H9 (cell line): ENCODE measurements around the gene CEP128. TPM values are rescaled to one million over a fixed set of nuclear protein-coding genes. Genes with fewer than 3 reads are reported as not detected.

Experiments used
- DNase-seq: peaks from one replicate; pipeline ENCODE4 v3.0.0-alpha.2; 2017
- H2AFZ ChIP-seq: one replicate; pipeline ENCODE4 v1.6.1; 2013; ENCODE audit warnings: mild to moderate bottlenecking, low read length, control low read depth, moderate library complexity
- H2AK5ac ChIP-seq: 2 replicates; pipeline ENCODE4 v1.6.1; 2013; ENCODE audit warnings: low read length, control low read depth, mixed read lengths; ENCODE audit not compliant: insufficient read length
- H2BK120ac ChIP-seq: one replicate; pipeline ENCODE4 v1.6.1; 2013; ENCODE audit warnings: low read depth, mild to moderate bottlenecking, low read length, control low read depth, inconsistent platforms; ENCODE audit not compliant: poor library complexity, severe bottlenecking
- H2BK12ac ChIP-seq: 2 replicates; pipeline ENCODE4 v1.6.1; 2013; ENCODE audit warnings: low read length, control low read depth, mixed read lengths, low read depth; ENCODE audit not compliant: insufficient read length
- H2BK15ac ChIP-seq: 2 replicates; pipeline ENCODE4 v1.6.1; 2013; ENCODE audit warnings: low read depth, low read length, control low read depth
- H2BK20ac ChIP-seq: one replicate; pipeline ENCODE4 v1.6.1; 2013; ENCODE audit warnings: low read depth, mild to moderate bottlenecking, low read length, control low read depth, inconsistent platforms; ENCODE audit not compliant: poor library complexity, severe bottlenecking
- H2BK5ac ChIP-seq: 2 replicates; pipeline ENCODE4 v1.6.1; 2013; ENCODE audit warnings: low read length, control low read depth, mixed read lengths; ENCODE audit not compliant: insufficient read length
- H3K14ac ChIP-seq: 2 replicates; pipeline ENCODE4 v1.6.1; 2013; ENCODE audit warnings: low read length, control low read depth; ENCODE audit not compliant: insufficient read depth
- H3K18ac ChIP-seq: 2 replicates; pipeline ENCODE4 v1.6.1; 2013; ENCODE audit warnings: low read depth, mild to moderate bottlenecking, mixed read lengths, low read length, control low read depth; ENCODE audit not compliant: insufficient read length
- H3K23ac ChIP-seq: 2 replicates; pipeline ENCODE4 v1.6.1; 2013; ENCODE audit warnings: low read length, control low read depth, mixed read lengths, low read depth; ENCODE audit not compliant: insufficient read length
- H3K23me2 ChIP-seq: 2 replicates; pipeline ENCODE4 v1.6.1; 2013; ENCODE audit warnings: low read depth, mild to moderate bottlenecking, mixed read lengths, low read length, control low read depth; ENCODE audit not compliant: insufficient read length, poor library complexity, severe bottlenecking
- H3K27ac ChIP-seq: 2 replicates; pipeline ENCODE4 v1.5.1; 2013; ENCODE audit warnings: low read length, control low read depth, mixed read lengths, low read depth; ENCODE audit not compliant: insufficient read length
- H3K27me3 ChIP-seq: 2 replicates; pipeline ENCODE4 v1.6.1; 2013; ENCODE audit warnings: low read length, control low read depth, inconsistent platforms; ENCODE audit not compliant: insufficient read depth
- H3K4ac ChIP-seq: 2 replicates; pipeline ENCODE4 v1.6.1; 2013; ENCODE audit warnings: low read depth, mild to moderate bottlenecking, control low read depth, inconsistent platforms, low read length, moderate library complexity
- H3K4me1 ChIP-seq: 2 replicates; pipeline ENCODE4 v1.6.1; 2013; ENCODE audit warnings: low read length, control low read depth, inconsistent platforms; ENCODE audit not compliant: insufficient read depth
- H3K4me2 ChIP-seq: 2 replicates; pipeline ENCODE4 v1.6.1; 2013; ENCODE audit warnings: low read length, control low read depth, mixed read lengths; ENCODE audit not compliant: insufficient read length, insufficient read depth
- H3K56ac ChIP-seq: 2 replicates; pipeline ENCODE4 v1.6.1; 2013; ENCODE audit warnings: low read depth, mild to moderate bottlenecking, mixed read lengths, low read length, control low read depth; ENCODE audit not compliant: insufficient read length
- H3K79me1 ChIP-seq: 2 replicates; pipeline ENCODE4 v1.6.1; 2013; ENCODE audit warnings: low read depth, mild to moderate bottlenecking, moderate library complexity, low read length, control low read depth, inconsistent platforms; ENCODE audit not compliant: insufficient read depth, poor library complexity, severe bottlenecking
- H3K79me2 ChIP-seq: 2 replicates; pipeline ENCODE4 v1.6.1; 2013; ENCODE audit warnings: low read length, control low read depth, inconsistent platforms; ENCODE audit not compliant: insufficient read depth
- H3K9ac ChIP-seq: 2 replicates; pipeline ENCODE4 v1.6.1; 2013; ENCODE audit warnings: low read length, control low read depth, mixed read lengths; ENCODE audit not compliant: insufficient read length; ENCODE audit errors: extremely low read depth
- H3K9me3 ChIP-seq: one replicate; pipeline ENCODE4 v1.6.1; 2013; ENCODE audit warnings: low read depth, low read length, inconsistent platforms; ENCODE audit not compliant: control insufficient read depth
- H3T11ph ChIP-seq: one replicate; pipeline ENCODE4 v1.6.1; 2013; ENCODE audit warnings: mild to moderate bottlenecking, low read length, control low read depth, inconsistent platforms
- H4K20me1 ChIP-seq: one replicate; pipeline ENCODE4 v1.6.1; 2013; ENCODE audit not compliant: control insufficient read depth, insufficient read length, insufficient read depth
- H4K5ac ChIP-seq: 2 replicates; pipeline ENCODE4 v1.6.1; 2013; ENCODE audit warnings: low read depth, mild to moderate bottlenecking, mixed read lengths, low read length, control low read depth; ENCODE audit not compliant: insufficient read length
- H4K8ac ChIP-seq: replicated peaks from 2 replicates; pipeline ENCODE4 v1.6.1; 2013; ENCODE audit warnings: low read length, control low read depth, mixed read lengths, low read depth; ENCODE audit not compliant: insufficient read length
- H4K91ac ChIP-seq: 2 replicates; pipeline ENCODE4 v1.6.1; 2013; ENCODE audit warnings: low read depth, mild to moderate bottlenecking, moderate library complexity, mixed read lengths, low read length, control low read depth; ENCODE audit not compliant: insufficient read length
- H3K27ac Mint-ChIP-seq, 3 experiments: 2 replicates in 2 of 3; 3 replicates in 1 of 3; pipeline ENCODE4 v1.8.0; 2020 to 2021; ENCODE audit warnings: mixed read lengths in 3 of 3, mild to moderate bottlenecking in 1 of 3, moderate library complexity in 1 of 3
- H3K27me3 Mint-ChIP-seq: 2 replicates; pipeline ENCODE4 v1.8.0; 2021; ENCODE audit warnings: low read depth, mild to moderate bottlenecking, moderate library complexity, mixed read lengths
- H3K36me3 Mint-ChIP-seq, 3 experiments: 2 replicates in 2 of 3; 3 replicates in 1 of 3; pipeline ENCODE4 v1.8.0; 2020 to 2021; ENCODE audit warnings: low read depth in 3 of 3, mixed read lengths in 3 of 3; ENCODE audit not compliant: insufficient read depth in 1 of 3
- H3K4me1 Mint-ChIP-seq, 2 experiments: 2 replicates each; pipeline ENCODE4 v1.8.0; 2020; ENCODE audit warnings: mixed read lengths in 2 of 2
- H3K4me3 Mint-ChIP-seq, 2 experiments: 2 replicates in 1 of 2; 3 replicates in 1 of 2; pipeline ENCODE4 v1.8.0; 2020 to 2021; ENCODE audit warnings: mild to moderate bottlenecking in 2 of 2, mixed read lengths in 2 of 2, moderate library complexity in 1 of 2
- H3K9me3 Mint-ChIP-seq, 2 experiments: 2 replicates in 1 of 2; 3 replicates in 1 of 2; pipeline ENCODE4 v1.8.0; 2020; ENCODE audit warnings: mild to moderate bottlenecking in 2 of 2, mixed read lengths in 2 of 2, moderate library complexity in 1 of 2
- CTCF ChIP-seq: fragments of 200-600 bp; sonication (generic); conservative IDR thresholded peaks from 3 replicates; pipeline ENCODE4 v1.8.0; 2021; ENCODE audit warnings: antibody characterized with exemption, mild to moderate bottlenecking
- WGBS: extraction: QIAGEN DNeasy Blood & Tissue Kit; methylation state at CpG from one replicate; pipeline ENCODE4 v1.1.7; 2013; ENCODE audit warnings: missing lambda C conversion rate, low lambda C conversion rate, mixed read lengths; ENCODE audit not compliant: insufficient read length; ENCODE audit errors: extremely low coverage; 5-methylcytosine and 5-hydroxymethylcytosine counted together
- total RNA-seq: library from RNA; stranded (reverse); gene quantifications from 2 replicates; pipeline ENCODE4 v1.2.1, GENCODE V29; 2021

The CEP128 gene
- total RNA-seq, 1 experiment from 2014 or later: 16.3 TPM

- Histone ChIP-seq H3K23me2 (no peaks in the 10 kb centered on the region), H3K14ac (no peak overlapping the region), H3T11ph (no peak overlapping the region), H4K20me1 (no peaks in the 10 kb centered on the region), H2BK20ac (no peak overlapping the region), H2BK5ac (no peak overlapping the region), H3K23ac (no peak overlapping the region), H2BK12ac (no peak overlapping the region), H3K9me3 (no peaks in the 10 kb centered on the region), H2BK15ac (no peak overlapping the region), H3K4me2 (no peak overlapping the region), H3K27me3 (no peaks in the 10 kb centered on the region), H4K91ac (no peak overlapping the region), H3K79me2 (no peaks in the 10 kb centered on the region), H4K5ac (no peak overlapping the region), H2BK120ac (no peak overlapping the region), H3K79me1 (no peaks in the 10 kb centered on the region), H2AK5ac (no peak overlapping the region), H3K18ac (no peak overlapping the region), H3K56ac (no peak overlapping the region), H4K8ac (no peak overlapping the region), H3K27ac (no peak overlapping the region), H3K4ac (no peak overlapping the region), H2AFZ (no peak overlapping the region), H3K9ac (no peak overlapping the region), H3K4me1 (no peaks in the 10 kb centered on the region)
- Mint-ChIP-seq H3K36me3 (no peaks in the 10 kb centered on the region), H3K27me3 (no peaks in the 10 kb centered on the region), H3K27ac (no peak overlapping the region; a peak in 1 of 7 replicates), H3K9me3 (no peaks in the 10 kb centered on the region), H3K4me1 (peaks cover 0 to 3% of the 10 kb centered on the region in 2 experiments; a peak in 1 of 4 replicates), H3K4me3 (no peak overlapping the region)
- no CpG with 5 or more reads among the region's 2 CpGs for WGBS
- no peak for TF ChIP-seq CTCF
- DNase-seq: no peak
These were observed 94.5 kb downstream of the CEP128 start for GRCh38 chr14:80847070-80847469.
